GM12878 (cell line): ENCODE results near the gene SLC11A2. TPM values are rescaled to one million over a fixed set of nuclear protein-coding genes. Genes with fewer than 3 reads are reported as not detected.

ENCODE experiments used
- ATAC-seq: fragments of 200-7000 bp; cut with Tn5 transposase; 3 replicates; pipeline ENCODE4 v1.9.1; 2020; ENCODE audit warnings: mild to moderate bottlenecking, moderate library complexity
- BruUV-seq: library from RNA; stranded (reverse); fragments of 400-500 nt; replicated peaks from 2 replicates; lab custom pipeline; 2021; lab: Mats Ljungman, UMichigan
- CTCF ChIA-PET: fragments of 300-600 bp; sonication (Branson Sonifier 250); formaldehyde crosslinking; extraction: SDS; loops from one replicate; lab custom pipeline; 2021; ENCODE audit warnings: inconsistent platforms; lab: Yijun Ruan, JAX
- POLR2A ChIA-PET: fragments of 350-600 bp; formaldehyde crosslinking; extraction: SDS; loops from one replicate; lab custom pipeline; 2021; ENCODE audit warnings: inconsistent platforms; lab: Charles Lee
- RAD21 ChIA-PET: fragments of 300-600 bp; sonication (Branson Sonifier 250); formaldehyde crosslinking; loops from one replicate; lab custom pipeline; 2023; ENCODE audit warnings: antibody characterized with exemption; ENCODE audit not compliant: unreplicated experiment; lab: Charles Lee
- SMC1A ChIA-PET: fragments of 300-600 bp; sonication (Branson Sonifier 250); formaldehyde crosslinking; loops from one replicate; lab custom pipeline; 2023; ENCODE audit not compliant: unreplicated experiment, uncharacterized antibody; lab: Charles Lee
- DNase-seq: peaks from one replicate; pipeline ENCODE4 v3.0.0-alpha.2; 2011; ENCODE audit warnings: low read depth, low spot score
- FAIRE-seq: peaks from 3 replicates; lab custom pipeline; 2011; peaks lifted over from hg19 to GRCh38; lab: Jason Lieb, UNC
- H2AFZ ChIP-seq: 2 replicates; pipeline ENCODE4 v1.6.0; 2011; ENCODE audit warnings: low read depth, low read length, control low read depth; ENCODE audit not compliant: control insufficient read depth
- H3K27ac ChIP-seq: 2 replicates; pipeline ENCODE4 v1.5.1; 2011; ENCODE audit warnings: control low read depth; ENCODE audit not compliant: control insufficient read depth, insufficient read depth
- H3K27me3 ChIP-seq, 2 experiments: replicated peaks in 1 of 2; 2 replicates each; pipeline versions ENCODE4 v1.6.0 to v1.6.1; 2011; ENCODE audit warnings: low read length in 1 of 2; ENCODE audit not compliant: control insufficient read depth in 2 of 2, insufficient read depth in 2 of 2
- H3K36me3 ChIP-seq, 2 experiments: 2 replicates each; pipeline ENCODE4 v1.5.1; 2011; ENCODE audit warnings: low read length in 1 of 2; ENCODE audit not compliant: control insufficient read depth in 2 of 2, insufficient read depth in 2 of 2
- H3K4me1 ChIP-seq: 2 replicates; pipeline ENCODE4 v1.6.1; 2011; ENCODE audit warnings: mild to moderate bottlenecking, low read length, moderate library complexity, mixed read lengths; ENCODE audit not compliant: control insufficient read depth, insufficient read depth
- H3K4me2 ChIP-seq: 2 replicates; pipeline ENCODE4 v1.6.0; 2011; ENCODE audit warnings: control low read depth; ENCODE audit not compliant: control insufficient read depth, insufficient read depth
- H3K4me3 ChIP-seq: fragments of 200-600 bp; sonication (generic); 2 replicates; pipeline ENCODE4 v1.5.1; 2016
- H3K79me2 ChIP-seq: 2 replicates; pipeline ENCODE4 v1.6.0; 2011; ENCODE audit warnings: low read length; ENCODE audit not compliant: control insufficient read depth, insufficient read depth
- H3K9ac ChIP-seq: 2 replicates; pipeline ENCODE4 v1.8.0; 2011; ENCODE audit warnings: low read length, control low read depth, mixed read lengths; ENCODE audit not compliant: control insufficient read depth, insufficient read depth
- H3K9me3 ChIP-seq: replicated peaks from 3 replicates; pipeline ENCODE4 v1.5.1; 2011; ENCODE audit warnings: mild to moderate bottlenecking, low read length; ENCODE audit not compliant: control insufficient read depth, insufficient read depth
- H4K20me1 ChIP-seq: 2 replicates; pipeline ENCODE4 v1.6.0; 2011; ENCODE audit not compliant: control insufficient read depth, insufficient read depth
- CREB1 ChIP-seq: IDR thresholded peaks from 2 replicates; pipeline ENCODE4 v1.6.1; 2012; ENCODE audit warnings: low read depth, mild to moderate bottlenecking, inconsistent platforms
- HSF1 ChIP-seq: fragments of 150-350 bp; IDR thresholded peaks from 2 replicates; pipeline ENCODE4 v1.6.1; 2014; ENCODE audit warnings: mild to moderate bottlenecking, low read depth, low read length
- IRF3 ChIP-seq: fragments of 450-650 bp; IDR thresholded peaks from 2 replicates; pipeline ENCODE4 v1.6.1; 2014; ENCODE audit warnings: mild to moderate bottlenecking
- NKRF ChIP-seq: fragments of 450-650 bp; conservative IDR thresholded peaks from 2 replicates; pipeline ENCODE4 v1.6.1; 2017; ENCODE audit warnings: mild to moderate bottlenecking, moderate library complexity
- NR2F1 ChIP-seq: fragments of 450-650 bp; conservative IDR thresholded peaks from 2 replicates; pipeline ENCODE4 v1.6.1; 2017; ENCODE audit warnings: mild to moderate bottlenecking
- RFX5 ChIP-seq: IDR thresholded peaks from 2 replicates; pipeline ENCODE4 v1.6.1; 2011; ENCODE audit warnings: low read depth, low read length, improper control_type of control experiment
- SMAD1 ChIP-seq: fragments of 450-650 bp; IDR thresholded peaks from 2 replicates; pipeline ENCODE4 v1.6.1; 2018; ENCODE audit warnings: mild to moderate bottlenecking, low read depth; ENCODE audit not compliant: partially characterized antibody
- SP1 ChIP-seq: IDR thresholded peaks from one replicate; pipeline ENCODE4 v1.6.1; 2011; ENCODE audit warnings: low read depth, low read length
- SUZ12 ChIP-seq: fragments of 200-600 bp; sonication (generic); IDR thresholded peaks from one replicate; pipeline ENCODE4 v1.6.1; 2018; ENCODE audit warnings: antibody characterized with exemption, mild to moderate bottlenecking; ENCODE audit not compliant: unreplicated experiment
- TBL1XR1 ChIP-seq: IDR thresholded peaks from 2 replicates; pipeline ENCODE4 v1.6.1; 2012; ENCODE audit warnings: low read depth, low read length, improper control_type of control experiment
- TCF12 ChIP-seq: IDR thresholded peaks from 2 replicates; pipeline ENCODE4 v1.6.1; 2011; ENCODE audit warnings: low read depth, mild to moderate bottlenecking, low read length
- USF2 ChIP-seq: IDR thresholded peaks from 2 replicates; pipeline ENCODE4 v1.6.1; 2011; ENCODE audit warnings: low read depth, low read length, improper control_type of control experiment, borderline replicate concordance
- ZBTB4 ChIP-seq: fragments of 450-650 bp; formaldehyde crosslinking; IDR thresholded peaks from 2 replicates; pipeline ENCODE4 v1.4.0; 2022; ENCODE audit warnings: mild to moderate bottlenecking, moderate library complexity
- ZZZ3 ChIP-seq: IDR thresholded peaks from 2 replicates; pipeline ENCODE4 v1.6.1; 2011; ENCODE audit warnings: low read depth; ENCODE audit not compliant: control insufficient read depth, insufficient read length
- WGBS: methylation state at CpG from one replicate; pipeline ENCODE4 v1.1.6; 2016; ENCODE audit warnings: low lambda C conversion rate; ENCODE audit not compliant: insufficient replicate concordance, insufficient coverage; ENCODE audit errors: missing lambda C conversion rate; 5-methylcytosine and 5-hydroxymethylcytosine counted together
- in situ Hi-C: fragments of 300-500 bp; cut with MboI; formaldehyde crosslinking; loops from 9 replicates; pipeline ENCODE4 v1.14.3; 2018; ENCODE audit warnings: mixed read lengths
- intact Hi-C: fragments of 100-400 bp; cut with micrococcal nuclease; formaldehyde crosslinking; loops from one replicate; pipeline ENCODE4 v1.14.2; 2022; ENCODE audit not compliant: unreplicated experiment
- polyA plus RNA-seq, 11 experiments: library from polyadenylated mRNA; depleted of rRNA in 4 of 11; unstranded in 6 of 11; stranded (reverse) in 5 of 11; fragments of >200 nt; fragmentation: Nextera tagmentation in 4 of 11; fragmentation: Illumina TruSeq in 1 of 11; extraction: Ambion mirVana in 4 of 11; extraction: Trizol in 1 of 11; gene quantifications; 1 replicate in 1 of 11; 2 replicates in 10 of 11; pipeline versions ENCODE4 v1.2.1 to v1.2.3, GENCODE V29; 2011 to 2016; ENCODE audit warnings: inconsistent platforms in 2 of 11, missing spikeins in 2 of 11, low read depth in 1 of 11
- total RNA-seq, 4 experiments: library from RNA; depleted of rRNA in 3 of 4; stranded (reverse); fragments of >200 nt in 3 of 4; fragmentation: Illumina TruSeq in 1 of 4; extraction: Trizol in 1 of 4; gene quantifications; 2 replicates each; pipeline versions ENCODE4 v1.2.1 to v1.2.3, GENCODE V29; 2013 to 2021

The SLC11A2 gene
- total and polyA plus RNA-seq, 10 of the 15 experiments (the other 5 are each of a cell fraction or from before 2014, with no cell fraction given): 6.2 to 29.4 (median 15.6) TPM

- Histone ChIP-seq H3K9ac (no peak overlapping the region), H4K20me1 (no peaks in the 10 kb centered on the region), H3K4me1 (no peaks in the 10 kb centered on the region), H3K27ac (no peak overlapping the region), H3K4me3 (no peak overlapping the region), H3K79me2 (no peaks in the 10 kb centered on the region), H3K27me3 (no peaks in the 10 kb centered on the region), H3K4me2 (no peak overlapping the region), H2AFZ (no peak overlapping the region), H3K9me3 (no peaks in the 10 kb centered on the region), H3K36me3 (peaks cover 3 to 24% of the 10 kb centered on the region in 2 experiments)
- CTCF ChIA-PET: interaction anchor here (0.7 kb wide), 1 partner anchor 303 kb away, joined by 3 read pairs; no protein-coding TSS in a partner anchor
- POLR2A ChIA-PET: no interaction called here
- in situ Hi-C loops (no loop called here), intact Hi-C loops (no loop called here)
- WGBS: 100% methylated on average over 5 of the region's 5 CpGs
- SMC1A ChIA-PET: no interaction called here
- DNase-seq: no peak
- no peak for FAIRE-seq
- no TSS peak for BruUV-seq
- RAD21 ChIA-PET: no interaction called here
- ATAC-seq: no peak
- no peak for TF ChIP-seq USF2
- no peak for TF ChIP-seq ZZZ3
- no peak for TF ChIP-seq RFX5
- no peak for TF ChIP-seq SMAD1
- no peak for TF ChIP-seq TCF12
- no peak for TF ChIP-seq SP1
- TF ChIP-seq HSF1: no peak
- TF ChIP-seq IRF3: no peak
- no peak for TF ChIP-seq NKRF
- no peak for TF ChIP-seq CREB1
- no peak for TF ChIP-seq TBL1XR1
- TF ChIP-seq NR2F1: no peak
- TF ChIP-seq SUZ12: no peak
- TF ChIP-seq ZBTB4 (CRISPR knock-in tag): no peak
Measured at GRCh38 chr12:51065530-51065929, 39.3 kb upstream of the SLC11A2 start.
